ENCODE results near the gene FOXC2. TPM values are rescaled to one million over a fixed set of nuclear protein-coding genes. Genes with fewer than 3 reads are reported as not detected.

FOXC2 gene
- total RNA-seq, 1 donor = not detected

DNA sequence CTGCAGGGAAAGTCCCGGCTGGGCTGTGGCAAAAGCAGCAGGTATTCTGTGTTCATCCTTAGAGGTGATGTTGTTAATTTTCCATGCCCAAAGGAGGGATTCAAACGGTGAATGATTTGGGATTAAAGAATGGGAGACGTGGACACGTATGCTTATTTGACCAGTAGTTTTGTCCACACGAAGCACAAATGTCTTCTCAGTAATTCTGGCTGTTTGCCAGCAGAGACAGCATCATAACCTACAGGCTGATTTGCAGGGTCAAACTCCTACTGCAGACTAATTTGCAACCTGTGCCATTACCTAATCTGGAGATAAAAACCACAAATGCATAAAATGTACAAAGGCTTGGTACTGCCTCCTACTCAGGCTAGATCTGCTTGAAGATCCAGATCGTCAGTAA, 25.7 kb upstream of the FOXC2 start:
- no peak overlapping the region for H3K4me3 ChIP-seq (ENCODE audit: low read depth, low read length)
- no peak for DNase-seq (ENCODE audit: low read depth)
- TF ChIP-seq, protein P1, sequence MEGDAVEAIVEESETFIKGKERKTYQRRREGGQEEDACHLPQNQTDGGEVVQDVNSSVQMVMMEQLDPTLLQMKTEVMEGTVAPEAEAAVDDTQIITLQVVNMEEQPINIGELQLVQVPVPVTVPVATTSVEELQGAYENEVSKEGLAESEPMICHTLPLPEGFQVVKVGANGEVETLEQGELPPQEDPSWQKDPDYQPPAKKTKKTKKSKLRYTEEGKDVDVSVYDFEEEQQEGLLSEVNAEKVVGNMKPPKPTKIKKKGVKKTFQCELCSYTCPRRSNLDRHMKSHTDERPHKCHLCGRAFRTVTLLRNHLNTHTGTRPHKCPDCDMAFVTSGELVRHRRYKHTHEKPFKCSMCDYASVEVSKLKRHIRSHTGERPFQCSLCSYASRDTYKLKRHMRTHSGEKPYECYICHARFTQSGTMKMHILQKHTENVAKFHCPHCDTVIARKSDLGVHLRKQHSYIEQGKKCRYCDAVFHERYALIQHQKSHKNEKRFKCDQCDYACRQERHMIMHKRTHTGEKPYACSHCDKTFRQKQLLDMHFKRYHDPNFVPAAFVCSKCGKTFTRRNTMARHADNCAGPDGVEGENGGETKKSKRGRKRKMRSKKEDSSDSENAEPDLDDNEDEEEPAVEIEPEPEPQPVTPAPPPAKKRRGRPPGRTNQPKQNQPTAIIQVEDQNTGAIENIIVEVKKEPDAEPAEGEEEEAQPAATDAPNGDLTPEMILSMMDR (IDR thresholded peaks at IDR 0.05; ENCODE audit: insufficient read depth, low read depth, low read length) = no peak

DNA sequence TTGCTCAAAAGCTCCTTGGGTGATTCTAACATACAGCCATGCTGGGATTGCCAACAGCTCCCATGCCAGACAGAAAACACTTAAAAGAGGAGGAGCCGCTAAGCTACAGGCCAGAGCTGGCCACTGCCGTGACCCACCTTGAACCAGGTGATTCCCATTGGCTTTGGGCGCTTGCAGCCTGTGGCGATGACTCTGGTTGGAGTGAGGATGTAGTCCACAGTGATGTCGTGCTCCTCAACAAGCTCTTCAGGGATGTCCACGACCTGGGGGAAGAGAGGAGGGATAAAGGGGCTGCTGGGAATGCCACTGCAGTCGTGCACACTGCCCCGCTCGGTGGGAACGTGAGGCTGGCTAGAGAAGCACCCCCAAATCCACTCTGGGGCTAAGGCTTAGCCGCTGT, 25.1 kb upstream of the FOXC2 start:
- TF ChIP-seq, protein P1 (IDR thresholded peaks at IDR 0.05; ENCODE audit: insufficient read depth, low read depth, low read length) = no peak
- H3K4me3 ChIP-seq (ENCODE audit: low read depth, low read length) = no peak overlapping the region
- DNase-seq (ENCODE audit: low read depth) = no peak

DNA sequence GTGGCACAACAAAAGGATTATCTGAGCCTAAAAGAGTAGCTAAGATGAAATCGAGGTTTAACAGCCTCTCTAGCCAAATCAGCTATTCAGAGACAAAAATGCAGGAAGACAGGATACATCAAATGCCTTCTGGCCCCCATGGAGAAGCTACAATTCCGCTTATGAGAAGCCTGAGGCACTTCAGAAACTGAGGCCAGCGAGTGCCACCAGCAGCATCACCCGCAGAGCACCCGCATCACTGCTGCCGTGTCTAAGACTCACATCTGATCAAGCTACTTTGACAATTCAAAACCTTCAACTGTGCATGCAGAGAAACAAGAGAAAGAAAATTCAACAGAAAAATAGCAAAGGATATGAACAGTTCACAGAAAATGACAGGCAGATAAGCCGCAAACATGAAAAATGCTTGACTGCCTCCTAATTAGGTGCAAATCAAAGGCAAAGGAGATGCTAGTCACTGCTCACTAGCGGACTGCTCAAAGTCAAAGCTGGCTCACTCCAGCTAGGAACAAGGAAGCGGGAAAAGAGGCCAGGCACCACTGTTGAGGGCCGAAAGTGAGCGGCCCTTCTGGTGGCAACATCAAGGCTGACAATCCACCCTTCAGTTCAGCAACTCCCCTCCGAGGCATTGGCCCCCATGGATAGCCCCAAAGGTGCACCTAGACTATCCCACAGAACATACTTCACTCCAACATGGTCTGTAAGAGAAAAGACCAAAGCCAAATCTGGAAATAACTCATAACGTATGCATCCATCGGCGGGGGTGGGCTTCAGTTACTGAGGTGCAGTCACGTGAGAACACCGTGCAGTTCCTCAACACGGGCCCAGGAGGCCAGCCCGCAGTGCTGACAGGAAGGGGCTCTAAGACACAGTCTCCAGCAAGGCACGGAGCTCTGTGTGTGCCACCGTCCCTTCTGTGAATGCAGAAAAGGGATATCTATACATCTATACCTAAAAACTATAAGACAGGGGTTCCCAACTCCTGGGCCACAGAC, 23.6 kb upstream of the FOXC2 start:
- TF ChIP-seq, protein P1 (IDR thresholded peaks at IDR 0.05; ENCODE audit: insufficient read depth, low read depth, low read length) = no peak
- no peak overlapping the region for H3K4me3 ChIP-seq (ENCODE audit: low read depth, low read length)
- DNase-seq (ENCODE audit: low read depth) = no peak

DNA sequence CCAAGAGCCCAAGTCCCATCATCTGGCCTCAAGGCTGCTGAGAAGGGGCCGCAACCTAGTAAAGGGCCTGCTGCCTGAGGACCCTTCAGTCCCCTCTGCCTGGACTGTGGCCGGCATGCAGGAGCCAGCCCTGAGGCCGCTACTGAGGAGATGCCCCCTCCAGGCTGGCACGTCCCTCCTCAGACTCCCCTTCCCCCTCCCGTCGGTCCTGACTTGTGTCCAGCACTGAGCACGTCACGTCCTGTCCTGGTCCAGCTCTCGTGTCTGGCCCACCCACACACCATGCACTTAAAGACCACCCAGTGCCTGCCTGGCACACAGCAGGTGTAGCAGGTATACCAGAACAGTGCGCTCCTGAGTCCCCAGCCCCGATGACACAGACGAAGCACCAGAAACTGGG, 21.1 kb upstream of the FOXC2 start:
- H3K4me3 ChIP-seq (ENCODE audit: low read depth, low read length) = no peak overlapping the region
- TF ChIP-seq, protein P1 (IDR thresholded peaks at IDR 0.05; ENCODE audit: insufficient read depth, low read depth, low read length) = no peak
- DNase-seq (ENCODE audit: low read depth) = no peak

DNA sequence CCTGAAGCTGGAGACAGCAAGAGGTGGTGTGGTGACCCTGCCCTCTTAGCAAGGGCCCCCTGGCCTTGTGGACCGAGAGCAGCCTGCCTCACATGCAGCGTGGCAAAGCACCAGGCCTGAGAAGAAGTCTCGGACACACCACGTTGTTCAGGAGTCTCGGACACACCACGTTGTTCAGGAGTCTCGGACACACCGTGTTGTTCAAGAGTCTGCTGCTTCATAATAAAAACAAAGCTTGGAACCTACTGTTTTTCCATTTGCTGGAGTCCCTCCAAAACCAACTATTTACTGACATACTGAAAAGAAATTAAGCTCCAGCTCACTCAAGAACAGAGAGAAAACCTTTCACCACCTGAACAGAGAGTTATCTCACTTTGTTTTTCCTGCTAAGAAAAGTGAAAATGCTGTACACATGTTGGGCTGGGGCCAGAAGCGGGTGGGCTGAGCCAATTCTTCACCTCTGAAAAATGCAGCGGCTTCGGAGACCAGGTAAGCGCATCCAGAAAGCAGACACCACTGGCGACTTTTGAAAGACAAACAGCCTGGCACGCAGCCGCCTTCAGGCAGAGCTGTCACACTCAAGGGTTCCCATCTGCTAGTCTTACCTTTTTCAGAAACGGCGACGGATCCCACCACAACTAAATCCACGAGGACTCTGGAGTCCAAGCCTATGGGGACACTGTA, 20.5 kb upstream of the FOXC2 start:
- TF ChIP-seq, protein P1 (IDR thresholded peaks at IDR 0.05; ENCODE audit: insufficient read depth, low read depth, low read length) = no peak
- H3K4me3 ChIP-seq (ENCODE audit: low read depth, low read length) = no peak overlapping the region
- no peak for DNase-seq (ENCODE audit: low read depth)

DNA sequence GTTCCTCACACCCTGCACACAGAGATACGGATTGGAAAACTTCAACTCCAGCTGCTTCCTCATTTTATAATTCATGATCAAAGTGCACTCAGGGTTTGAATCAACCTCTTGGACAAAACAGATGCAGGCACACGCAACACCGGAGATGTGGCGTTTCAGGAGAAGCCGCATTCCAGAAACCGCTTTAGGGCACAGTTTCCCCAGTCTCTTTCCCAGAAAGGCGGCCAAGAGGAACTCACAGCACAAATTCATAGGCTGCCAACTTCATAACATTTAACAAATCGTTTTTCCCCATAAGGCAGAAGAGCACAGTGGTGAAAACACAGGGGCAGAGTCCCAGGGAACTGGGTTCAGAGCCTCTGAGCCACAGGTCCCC, 20.0 kb upstream of the FOXC2 start:
- no peak overlapping the region for H3K4me3 ChIP-seq (ENCODE audit: low read depth, low read length)
- TF ChIP-seq, protein P1 (IDR thresholded peaks at IDR 0.05; ENCODE audit: insufficient read depth, low read depth, low read length) = no peak
- no peak for DNase-seq (ENCODE audit: low read depth)
